Mesothelial cell of epicardium (in vitro differentiated cells): Measurements from ENCODE around the gene PLXNC1. TPM values are rescaled to one million over a fixed set of nuclear protein-coding genes. Genes with fewer than 3 reads are reported as not detected.

Experiments used
- DNase-seq, 2 experiments: peaks; one replicate each; pipeline ENCODE4 v3.0.0; 2021; ENCODE audit warnings: low spot score in 2 of 2; ENCODE audit not compliant: unreplicated experiment in 2 of 2
- H3K27ac Mint-ChIP-seq: 2 replicates; pipeline ENCODE4 v1.8.0; 2021; ENCODE audit warnings: mixed read lengths
- H3K27me3 Mint-ChIP-seq: 2 replicates; pipeline ENCODE4 v1.8.0; 2021; ENCODE audit warnings: low read depth, mixed read lengths
- H3K36me3 Mint-ChIP-seq: 2 replicates; pipeline ENCODE4 v1.8.0; 2021; ENCODE audit warnings: mixed read lengths
- H3K4me1 Mint-ChIP-seq: 2 replicates; pipeline ENCODE4 v1.8.0; 2021; ENCODE audit warnings: mixed read lengths
- H3K4me3 Mint-ChIP-seq: 2 replicates; pipeline ENCODE4 v1.8.0; 2021; ENCODE audit warnings: mild to moderate bottlenecking, moderate library complexity, mixed read lengths
- H3K9me3 Mint-ChIP-seq: 2 replicates; pipeline ENCODE4 v1.8.0; 2021; ENCODE audit warnings: mixed read lengths
- CTCF ChIP-seq: fragments of 200-600 bp; sonication (generic); IDR thresholded peaks from one replicate; pipeline ENCODE4 v1.5.0; 2021; ENCODE audit warnings: antibody characterized with exemption; ENCODE audit not compliant: unreplicated experiment
- total RNA-seq: library from RNA; stranded (reverse); gene quantifications from 3 replicates; pipeline ENCODE4 v1.2.1, GENCODE V29; 2021

The PLXNC1 gene
- total RNA-seq, 1 donor from 2014 or later, result 3.4 TPM

GRCh38 chr12:94230357-94230905 is 82.1 kb downstream of the PLXNC1 start:
- TF ChIP-seq CTCF, result no peak
- Mint-ChIP-seq H3K4me3 (no peak overlapping the region), H3K9me3 (no peaks in the 10 kb centered on the region), H3K27me3 (peaks cover 16% of the 10 kb centered on the region), H3K27ac (no peak overlapping the region), H3K4me1 (peaks cover 4% of the 10 kb centered on the region), H3K36me3 (no peaks in the 10 kb centered on the region)
- no peak for DNase-seq

GRCh38 chr12:94231709-94232108 is 83.3 kb downstream of the PLXNC1 start:
- Mint-ChIP-seq H3K27ac (no peak overlapping the region), H3K27me3 (peaks cover 21% of the 10 kb centered on the region), H3K4me3 (no peak overlapping the region), H3K9me3 (no peaks in the 10 kb centered on the region), H3K36me3 (no peaks in the 10 kb centered on the region), H3K4me1 (peaks cover 4% of the 10 kb centered on the region)
- no peak for DNase-seq
- no peak for TF ChIP-seq CTCF

GRCh38 chr12:94235848-94236247 is 87.5 kb downstream of the PLXNC1 start:
- H3K9me3 Mint-ChIP-seq, result no peaks in the 10 kb centered on the region
- H3K36me3 Mint-ChIP-seq, result no peaks in the 10 kb centered on the region
- no peak for DNase-seq
- TF ChIP-seq CTCF, result no peak
- no peak overlapping the region for H3K27ac Mint-ChIP-seq
- H3K4me3 Mint-ChIP-seq, result no peak overlapping the region
- peaks cover 35% of the 10 kb centered on the region for H3K27me3 Mint-ChIP-seq
- no peaks in the 10 kb centered on the region for H3K4me1 Mint-ChIP-seq

GRCh38 chr12:94239332-94239993 is 91.1 kb downstream of the PLXNC1 start:
- H3K9me3 Mint-ChIP-seq, result no peaks in the 10 kb centered on the region
- DNase-seq, result no peak
- peaks cover 43% of the 10 kb centered on the region for H3K27me3 Mint-ChIP-seq
- no peak for TF ChIP-seq CTCF
- H3K27ac Mint-ChIP-seq, result no peak overlapping the region
- no peak overlapping the region for H3K4me3 Mint-ChIP-seq
- H3K36me3 Mint-ChIP-seq, result no peaks in the 10 kb centered on the region
- H3K4me1 Mint-ChIP-seq, result no peaks in the 10 kb centered on the region

GRCh38 chr12:94240171-94240570 is 91.8 kb downstream of the PLXNC1 start:
- no peak for TF ChIP-seq CTCF
- H3K36me3 Mint-ChIP-seq, result no peaks in the 10 kb centered on the region
- no peaks in the 10 kb centered on the region for H3K4me1 Mint-ChIP-seq
- peaks cover 43% of the 10 kb centered on the region for H3K27me3 Mint-ChIP-seq
- H3K27ac Mint-ChIP-seq, result no peak overlapping the region
- no peak overlapping the region for H3K4me3 Mint-ChIP-seq
- no peaks in the 10 kb centered on the region for H3K9me3 Mint-ChIP-seq
- DNase-seq, result no peak
